ENCODE data around the gene LILRA1. TPM values are rescaled to one million over a fixed set of nuclear protein-coding genes. Genes with fewer than 3 reads are reported as not detected.
A peak's percentile ranks its signal among the peaks of the same experiment; 100 is the strongest.

Gene LILRA1
- total and polyA plus RNA-seq, 10 of the 15 experiments (the other 5 are each of a cell fraction or from before 2014, with no cell fraction given): 0.04 TPM; not detected in 9

GRCh38 chr19:54616057-54616456, 22.6 kb downstream of the LILRA1 start (continued):
- TF ChIP-seq KDM1A (IDR thresholded peaks at IDR 0.05; ENCODE audit: borderline replicate concordance) (no peak), ATF7 (IDR thresholded peaks at IDR 0.05; ENCODE audit: low read depth) (peak; percentile 58), BACH1 (IDR thresholded peaks at IDR 0.05; ENCODE audit: borderline replicate concordance) (0 out of 2 replicates have a peak, but pooled peaks have one; percentile 35), JUND (IDR thresholded peaks at IDR 0.05; ENCODE audit: low read depth, low read length) (no peak), STAT3 (IDR thresholded peaks at IDR 0.05; ENCODE audit: low read depth, low read length) (0 out of 2 replicates have a peak, but pooled peaks have one; percentile 50), LARP7 (IDR thresholded peaks at IDR 0.05) (no peak), ZNF384 (IDR thresholded peaks at IDR 0.05; ENCODE audit: borderline replicate concordance, low read depth, low read length) (peak; percentile 59; the same call in 1 of the 2 replicates), CREB1 (IDR thresholded peaks at IDR 0.05; ENCODE audit: low read depth) (no peak), RB1 (IDR thresholded peaks at IDR 0.05; ENCODE audit: borderline replicate concordance) (no peak), SP1 (IDR thresholded peaks at IDR 0.05; ENCODE audit: low read depth, low read length) (no peak), PKNOX1 (IDR thresholded peaks at IDR 0.05) (peak; percentile 86), MYB (IDR thresholded peaks at IDR 0.05; ENCODE audit: borderline replicate concordance, low read depth, low read length) (no peak), FOXM1 (IDR thresholded peaks at IDR 0.05; ENCODE audit: low read depth, low read length) (peak; percentile 19), BHLHE40 (IDR thresholded peaks at IDR 0.05; ENCODE audit: borderline replicate concordance in 1 of 2, low read depth in 2 of 2, low read length in 1 of 2) (peak; percentile 39 to 49; a peak in 2 of 4 replicates), RBBP5 (conservative IDR thresholded peaks at IDR 0.05) (no peak), NR2F1 (conservative IDR thresholded peaks at IDR 0.05) (no peak), NR2C2 (IDR thresholded peaks at IDR 0.05; ENCODE audit: borderline replicate concordance, control insufficient read depth, insufficient read length, low read depth) (no peak), YBX1 (IDR thresholded peaks at IDR 0.05) (no peak), KAT2A (conservative IDR thresholded peaks at IDR 0.05; ENCODE audit: control insufficient read depth, low read depth, low read length) (no peak), ASH2L (IDR thresholded peaks at IDR 0.05; ENCODE audit: borderline replicate concordance, low read depth) (0 out of 2 replicates have a peak, but pooled peaks have one; percentile 25)
- TF ChIP-seq, protein P1, sequence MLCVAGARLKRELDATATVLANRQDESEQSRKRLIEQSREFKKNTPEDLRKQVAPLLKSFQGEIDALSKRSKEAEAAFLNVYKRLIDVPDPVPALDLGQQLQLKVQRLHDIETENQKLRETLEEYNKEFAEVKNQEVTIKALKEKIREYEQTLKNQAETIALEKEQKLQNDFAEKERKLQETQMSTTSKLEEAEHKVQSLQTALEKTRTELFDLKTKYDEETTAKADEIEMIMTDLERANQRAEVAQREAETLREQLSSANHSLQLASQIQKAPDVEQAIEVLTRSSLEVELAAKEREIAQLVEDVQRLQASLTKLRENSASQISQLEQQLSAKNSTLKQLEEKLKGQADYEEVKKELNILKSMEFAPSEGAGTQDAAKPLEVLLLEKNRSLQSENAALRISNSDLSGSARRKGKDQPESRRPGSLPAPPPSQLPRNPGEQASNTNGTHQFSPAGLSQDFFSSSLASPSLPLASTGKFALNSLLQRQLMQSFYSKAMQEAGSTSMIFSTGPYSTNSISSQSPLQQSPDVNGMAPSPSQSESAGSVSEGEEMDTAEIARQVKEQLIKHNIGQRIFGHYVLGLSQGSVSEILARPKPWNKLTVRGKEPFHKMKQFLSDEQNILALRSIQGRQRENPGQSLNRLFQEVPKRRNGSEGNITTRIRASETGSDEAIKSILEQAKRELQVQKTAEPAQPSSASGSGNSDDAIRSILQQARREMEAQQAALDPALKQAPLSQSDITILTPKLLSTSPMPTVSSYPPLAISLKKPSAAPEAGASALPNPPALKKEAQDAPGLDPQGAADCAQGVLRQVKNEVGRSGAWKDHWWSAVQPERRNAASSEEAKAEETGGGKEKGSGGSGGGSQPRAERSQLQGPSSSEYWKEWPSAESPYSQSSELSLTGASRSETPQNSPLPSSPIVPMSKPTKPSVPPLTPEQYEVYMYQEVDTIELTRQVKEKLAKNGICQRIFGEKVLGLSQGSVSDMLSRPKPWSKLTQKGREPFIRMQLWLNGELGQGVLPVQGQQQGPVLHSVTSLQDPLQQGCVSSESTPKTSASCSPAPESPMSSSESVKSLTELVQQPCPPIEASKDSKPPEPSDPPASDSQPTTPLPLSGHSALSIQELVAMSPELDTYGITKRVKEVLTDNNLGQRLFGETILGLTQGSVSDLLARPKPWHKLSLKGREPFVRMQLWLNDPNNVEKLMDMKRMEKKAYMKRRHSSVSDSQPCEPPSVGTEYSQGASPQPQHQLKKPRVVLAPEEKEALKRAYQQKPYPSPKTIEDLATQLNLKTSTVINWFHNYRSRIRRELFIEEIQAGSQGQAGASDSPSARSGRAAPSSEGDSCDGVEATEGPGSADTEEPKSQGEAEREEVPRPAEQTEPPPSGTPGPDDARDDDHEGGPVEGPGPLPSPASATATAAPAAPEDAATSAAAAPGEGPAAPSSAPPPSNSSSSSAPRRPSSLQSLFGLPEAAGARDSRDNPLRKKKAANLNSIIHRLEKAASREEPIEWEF (IDR thresholded peaks at IDR 0.05; ENCODE audit: insufficient replicate concordance, low read depth, low read length): no peak
- TF ChIP-seq, protein P2, sequence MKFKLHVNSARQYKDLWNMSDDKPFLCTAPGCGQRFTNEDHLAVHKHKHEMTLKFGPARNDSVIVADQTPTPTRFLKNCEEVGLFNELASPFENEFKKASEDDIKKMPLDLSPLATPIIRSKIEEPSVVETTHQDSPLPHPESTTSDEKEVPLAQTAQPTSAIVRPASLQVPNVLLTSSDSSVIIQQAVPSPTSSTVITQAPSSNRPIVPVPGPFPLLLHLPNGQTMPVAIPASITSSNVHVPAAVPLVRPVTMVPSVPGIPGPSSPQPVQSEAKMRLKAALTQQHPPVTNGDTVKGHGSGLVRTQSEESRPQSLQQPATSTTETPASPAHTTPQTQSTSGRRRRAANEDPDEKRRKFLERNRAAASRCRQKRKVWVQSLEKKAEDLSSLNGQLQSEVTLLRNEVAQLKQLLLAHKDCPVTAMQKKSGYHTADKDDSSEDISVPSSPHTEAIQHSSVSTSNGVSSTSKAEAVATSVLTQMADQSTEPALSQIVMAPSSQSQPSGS (IDR thresholded peaks at IDR 0.05; ENCODE audit: low read length): peak; percentile 42; the same call in 1 of the 2 replicates
- TF ChIP-seq, protein P3, sequence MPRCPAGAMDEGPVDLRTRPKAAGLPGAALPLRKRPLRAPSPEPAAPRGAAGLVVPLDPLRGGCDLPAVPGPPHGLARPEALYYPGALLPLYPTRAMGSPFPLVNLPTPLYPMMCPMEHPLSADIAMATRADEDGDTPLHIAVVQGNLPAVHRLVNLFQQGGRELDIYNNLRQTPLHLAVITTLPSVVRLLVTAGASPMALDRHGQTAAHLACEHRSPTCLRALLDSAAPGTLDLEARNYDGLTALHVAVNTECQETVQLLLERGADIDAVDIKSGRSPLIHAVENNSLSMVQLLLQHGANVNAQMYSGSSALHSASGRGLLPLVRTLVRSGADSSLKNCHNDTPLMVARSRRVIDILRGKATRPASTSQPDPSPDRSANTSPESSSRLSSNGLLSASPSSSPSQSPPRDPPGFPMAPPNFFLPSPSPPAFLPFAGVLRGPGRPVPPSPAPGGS (IDR thresholded peaks at IDR 0.05; ENCODE audit: borderline replicate concordance, insufficient read depth, low read depth, low read length, poor library complexity, severe bottlenecking): peak; percentile 66

All from GM12878 (cell line).